UCSD-AML1 (cell line): ENCODE measurements around the gene PCDH9.

Experiments
- DNase-seq: peaks from one replicate; lab custom pipeline; 2025; ENCODE audit not compliant: unreplicated experiment; lab: John Stamatoyannopoulos, UW

PCDH9 gene

GRCh38 chr13:66547685-66548084 is 682.5 kb downstream of the PCDH9 start:
- no peak for DNase-seq

DNA sequence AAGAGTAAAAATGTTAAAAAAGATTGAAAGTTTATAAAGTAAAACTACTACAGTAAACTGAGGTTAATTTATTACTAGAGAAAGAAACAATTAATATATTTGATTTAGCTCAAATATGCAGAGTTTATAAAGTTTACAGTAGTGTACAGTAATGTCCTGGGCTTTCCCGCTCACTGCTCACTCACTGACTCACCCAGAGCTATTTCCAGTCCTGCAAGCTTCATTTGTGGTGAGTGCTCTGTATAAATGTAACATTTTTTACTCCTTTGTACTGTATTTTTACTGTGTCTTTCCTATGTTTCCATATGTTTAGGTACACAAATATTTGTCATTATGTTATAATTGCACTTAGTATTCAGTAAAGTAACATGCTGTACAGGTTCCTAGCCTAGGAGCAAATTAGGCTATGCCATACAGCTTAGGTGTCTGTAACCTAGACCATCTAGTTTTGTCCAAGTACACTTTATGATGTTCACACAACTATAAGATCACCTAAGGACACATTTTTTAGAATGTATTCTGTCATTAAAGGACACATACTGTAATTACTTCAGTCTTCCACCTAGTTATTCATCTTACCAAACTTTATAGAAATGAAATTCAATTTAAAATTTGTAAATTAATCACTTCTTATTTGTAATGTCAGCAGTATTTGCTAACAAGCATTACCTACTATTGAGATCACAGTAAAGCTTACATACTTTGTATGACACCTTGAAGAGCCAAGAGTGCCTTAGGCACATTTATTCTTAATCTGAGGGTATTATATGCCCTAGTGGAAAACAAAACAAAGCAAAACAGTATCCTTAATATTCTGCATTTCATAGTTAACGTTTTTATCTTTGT is 683.4 kb downstream of the PCDH9 start:
- no peak for DNase-seq

- no peak for DNase-seq
Observed at GRCh38 chr13:66543780-66544179, 686.4 kb downstream of the PCDH9 start.

DNA sequence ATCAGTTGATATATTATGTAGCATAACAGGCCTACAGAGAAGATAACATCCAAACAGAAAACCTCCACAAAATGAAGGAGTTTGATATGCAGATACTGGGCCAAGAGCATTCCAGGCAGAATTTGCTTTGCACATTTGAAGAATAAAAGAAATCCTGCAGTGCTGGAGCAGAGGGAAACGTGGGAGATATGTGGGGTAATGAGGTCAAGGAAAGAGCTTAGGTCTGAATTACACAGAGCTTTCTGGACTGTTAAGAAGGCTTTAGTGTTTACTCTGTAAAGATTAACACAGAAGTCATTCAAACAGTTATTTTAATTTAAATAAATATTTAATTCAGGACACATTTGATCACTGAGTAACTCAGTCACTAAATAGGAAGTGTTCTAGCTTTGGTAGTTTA is 692.7 kb downstream of the PCDH9 start:
- no peak for DNase-seq

- no peak for DNase-seq
Observed at GRCh38 chr13:66536746-66537145, 693.4 kb downstream of the PCDH9 start.

DNA sequence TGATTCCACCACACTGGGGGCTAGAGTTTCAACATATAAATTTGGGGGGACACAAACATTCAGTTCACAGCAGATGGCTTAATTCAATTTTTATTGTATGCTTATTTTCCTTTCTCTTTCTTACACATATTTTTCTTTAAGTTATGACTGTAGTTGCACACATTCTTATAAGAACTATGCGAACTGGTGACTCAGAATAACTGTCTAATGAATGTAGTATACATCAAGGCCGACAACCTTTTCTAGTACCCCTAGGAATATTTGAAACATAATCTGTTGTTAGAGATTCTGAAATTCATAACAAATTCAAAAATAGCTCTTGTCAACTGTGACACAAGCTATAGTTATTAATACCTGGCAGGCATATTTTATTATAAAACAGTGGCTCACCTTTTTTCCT is 695.6 kb downstream of the PCDH9 start:
- no peak for DNase-seq

- no peak for DNase-seq
Observed at GRCh38 chr13:66532845-66533244, 697.3 kb downstream of the PCDH9 start.

GRCh38 chr13:66532146-66532545 is 698.0 kb downstream of the PCDH9 start:
- DNase-seq = no peak

DNA sequence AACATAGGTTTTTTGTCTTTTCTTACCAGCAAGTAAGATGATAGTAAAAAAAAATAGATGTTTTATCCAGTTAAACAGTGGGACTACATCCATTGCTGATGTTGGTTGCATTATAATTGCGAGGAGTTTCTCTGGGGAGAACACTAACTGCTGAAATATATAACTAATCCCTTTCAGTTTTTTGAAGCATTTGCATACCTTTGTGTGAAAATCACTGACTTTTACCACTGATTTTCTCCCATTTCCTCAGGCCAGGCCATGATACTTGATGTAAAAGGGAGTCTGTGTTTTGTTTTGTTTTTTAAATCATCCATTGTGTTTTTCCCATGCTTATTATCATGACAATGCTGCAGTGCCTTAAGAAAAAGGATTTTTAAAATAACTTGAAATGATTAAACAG is 699.5 kb downstream of the PCDH9 start:
- no peak for DNase-seq

DNA sequence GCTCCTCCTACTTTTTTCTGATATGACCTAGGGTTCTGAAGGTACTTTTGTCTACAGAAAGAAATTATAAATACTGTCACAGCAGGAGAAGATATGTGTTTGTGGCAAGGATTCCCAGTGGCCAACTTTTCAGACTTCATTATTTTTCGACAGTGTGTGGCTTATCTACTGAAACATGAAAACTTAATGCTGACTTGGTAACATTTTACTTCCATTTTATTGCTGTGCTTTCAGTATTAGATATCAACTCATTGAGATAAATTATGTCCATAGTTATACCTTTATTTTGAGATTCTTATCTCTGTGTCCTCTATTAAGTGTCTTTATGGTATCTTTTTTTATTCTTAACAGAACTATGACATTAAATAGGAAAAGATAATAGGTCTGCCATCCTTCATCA is 700.0 kb downstream of the PCDH9 start:
- DNase-seq = no peak

GRCh38 chr13:66528944-66529576 is 701.1 kb downstream of the PCDH9 start:
- no peak for DNase-seq

- no peak for DNase-seq
Observed at GRCh38 chr13:66528180-66528579, 702.0 kb downstream of the PCDH9 start.

- DNase-seq = no peak
Observed at GRCh38 chr13:66520511-66521355, 709.4 kb downstream of the PCDH9 start.

DNA sequence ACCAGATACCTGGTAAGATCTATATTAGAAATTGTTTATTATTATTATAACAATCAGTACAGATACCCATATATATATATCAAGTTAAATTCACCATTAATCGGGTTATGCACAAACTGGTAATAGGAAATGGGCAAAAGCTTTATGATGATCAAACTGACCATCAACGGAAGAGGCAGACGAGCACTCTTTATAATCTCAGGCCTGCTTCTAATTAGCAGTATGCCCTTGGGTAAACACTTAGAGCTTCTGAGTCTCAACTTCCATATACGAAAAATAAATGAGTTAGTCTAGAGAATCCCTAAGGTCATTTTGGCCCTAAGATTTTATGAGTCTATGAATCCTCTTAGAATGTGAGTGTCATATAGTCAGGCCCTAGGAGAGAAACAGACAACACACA is 710.9 kb downstream of the PCDH9 start:
- DNase-seq = no peak

GRCh38 chr13:66518068-66518467 is 712.1 kb downstream of the PCDH9 start:
- DNase-seq = no peak

DNA sequence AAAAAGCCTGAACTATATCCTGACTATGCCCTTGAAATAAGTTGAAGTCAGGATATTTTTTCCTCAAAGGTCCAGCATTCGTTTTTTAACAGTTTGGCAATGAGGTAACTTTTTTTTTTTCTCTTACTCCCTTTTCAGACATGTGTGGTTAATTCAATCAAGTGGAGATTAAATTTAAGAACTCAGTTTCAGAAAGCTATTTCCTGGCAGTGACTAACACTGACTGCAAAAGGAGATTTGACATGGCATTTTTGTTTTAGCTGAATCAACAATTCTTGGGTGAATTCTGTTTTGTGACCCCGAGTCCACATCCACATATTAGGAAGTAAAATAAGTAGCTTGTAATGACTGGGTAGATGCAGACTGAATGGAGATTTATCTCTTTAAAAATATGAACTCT is 716.4 kb downstream of the PCDH9 start:
- DNase-seq = no peak

DNA sequence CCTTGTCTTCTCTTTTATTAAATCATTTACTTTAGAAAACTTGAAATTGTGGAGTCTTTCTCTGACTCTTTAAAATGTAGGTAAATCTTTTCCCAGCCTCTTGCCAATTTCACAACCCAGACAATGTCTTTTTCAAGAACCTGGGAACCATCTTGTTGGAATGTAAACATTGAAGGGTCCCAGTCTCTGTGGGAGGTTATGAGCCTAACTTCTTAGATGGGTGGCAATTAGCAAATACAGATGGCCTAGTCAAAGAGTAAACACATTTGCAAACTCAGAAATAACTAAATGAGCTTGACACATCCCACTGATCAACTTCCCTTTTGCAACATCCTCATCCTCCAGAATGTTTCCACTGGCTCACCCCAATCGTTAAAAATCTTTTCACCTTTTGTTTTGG is 721.0 kb downstream of the PCDH9 start:
- DNase-seq = no peak

DNA sequence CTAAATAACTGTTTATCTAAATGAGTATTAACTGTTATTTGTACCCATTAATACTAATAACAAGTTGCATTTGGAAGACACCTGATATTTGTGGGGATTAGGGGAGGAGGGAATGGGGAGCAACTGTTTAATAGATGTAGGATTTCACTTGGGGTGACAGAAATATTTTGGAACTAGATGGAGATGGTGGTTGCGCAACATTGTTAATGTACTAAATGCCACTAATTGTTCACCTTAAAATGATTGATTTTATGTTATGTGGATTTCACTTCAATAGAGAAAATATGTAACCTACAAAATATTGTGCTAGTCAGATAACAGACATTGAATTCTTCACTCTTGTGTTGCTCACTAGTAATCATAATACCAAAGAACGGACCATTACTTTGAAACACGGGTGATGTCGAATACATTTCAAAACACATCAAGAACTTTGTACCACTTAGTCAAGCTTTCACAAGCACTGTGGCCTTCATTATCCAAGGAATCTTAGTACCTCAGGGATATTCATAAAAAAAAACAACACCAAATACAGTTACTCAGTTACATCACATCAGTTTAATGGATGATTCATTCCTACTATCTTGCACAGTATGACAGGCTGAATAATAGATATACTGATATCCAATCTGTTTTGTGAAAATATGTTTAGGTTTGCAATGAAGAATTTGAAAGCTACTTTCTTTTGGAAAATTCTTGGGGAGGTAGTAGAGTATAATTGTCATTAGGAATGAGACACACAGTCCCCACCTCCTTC is 721.8 kb downstream of the PCDH9 start:
- DNase-seq = no peak

DNA sequence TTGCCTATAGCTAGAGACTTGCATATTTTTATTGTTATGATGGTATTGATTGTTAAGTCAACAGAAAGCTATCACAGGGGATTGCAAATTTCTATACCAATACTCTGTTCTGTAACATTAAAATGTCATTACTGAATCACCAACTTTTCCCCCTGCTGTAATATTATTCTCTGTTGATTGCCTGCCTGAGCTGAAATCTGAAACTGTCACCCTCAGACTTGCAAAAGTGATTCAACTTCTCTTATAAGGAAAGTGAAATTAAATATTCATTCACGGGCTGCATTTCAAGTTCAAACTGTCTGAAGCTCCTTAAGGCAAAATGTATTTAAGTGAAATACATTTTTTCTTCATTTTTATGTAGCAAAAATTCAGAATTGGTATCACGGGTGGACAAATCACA is 723.2 kb downstream of the PCDH9 start:
- DNase-seq = no peak

GRCh38 chr13:66506051-66506777 is 723.9 kb downstream of the PCDH9 start:
- no peak for DNase-seq
